Parathyroid adenoma (tissue), 2 donors: ENCODE data around the gene DVL2.
A peak's percentile ranks its signal among the peaks of the same experiment; 100 is the strongest.

Experiments
- H2AFZ ChIP-seq: fragments of 300-600 bp; sonication (generic); one replicate; pipeline ENCODE4 v1.7.0; 2017; ENCODE audit warnings: antibody characterized with exemption, mild to moderate bottlenecking
- H3K27ac ChIP-seq: fragments of 300-600 bp; sonication (generic); one replicate; pipeline ENCODE4 v1.7.0; 2017
- H3K27me3 ChIP-seq: fragments of 300-600 bp; sonication (generic); one replicate; pipeline ENCODE4 v1.7.0; 2017; ENCODE audit warnings: low read length; ENCODE audit not compliant: control insufficient read depth, insufficient read depth
- H3K36me3 ChIP-seq: fragments of 300-600 bp; sonication (generic); one replicate; pipeline ENCODE4 v1.7.0; 2017; ENCODE audit warnings: low read length; ENCODE audit not compliant: control insufficient read depth, insufficient read depth
- H3K4me1 ChIP-seq: fragments of 300-600 bp; sonication (generic); one replicate; pipeline ENCODE4 v1.7.0; 2017; ENCODE audit warnings: control low read depth
- H3K4me2 ChIP-seq: fragments of 300-600 bp; sonication (generic); one replicate; pipeline ENCODE4 v1.7.0; 2017; ENCODE audit warnings: low read length
- H3K4me3 ChIP-seq: fragments of 300-600 bp; sonication (generic); one replicate; pipeline ENCODE4 v1.7.0; 2017; ENCODE audit warnings: low read depth, low read length
- H3K79me2 ChIP-seq: fragments of 300-600 bp; sonication (generic); one replicate; pipeline ENCODE4 v1.7.0; 2017; ENCODE audit warnings: control low read depth
- H3K9ac ChIP-seq: fragments of 300-600 bp; sonication (generic); one replicate; pipeline ENCODE4 v1.7.0; 2017; ENCODE audit warnings: mild to moderate bottlenecking
- H3K9me3 ChIP-seq: fragments of 300-600 bp; sonication (generic); one replicate; pipeline ENCODE4 v1.7.0; 2017; ENCODE audit warnings: low read length; ENCODE audit not compliant: control insufficient read depth
- CTCF ChIP-seq: fragments of 300-600 bp; sonication (generic); IDR thresholded peaks from one replicate; pipeline ENCODE4 v1.7.0; 2017; ENCODE audit warnings: antibody characterized with exemption, mild to moderate bottlenecking
- donor health status: primary hyperparathyroidism.

DVL2 gene

DNA sequence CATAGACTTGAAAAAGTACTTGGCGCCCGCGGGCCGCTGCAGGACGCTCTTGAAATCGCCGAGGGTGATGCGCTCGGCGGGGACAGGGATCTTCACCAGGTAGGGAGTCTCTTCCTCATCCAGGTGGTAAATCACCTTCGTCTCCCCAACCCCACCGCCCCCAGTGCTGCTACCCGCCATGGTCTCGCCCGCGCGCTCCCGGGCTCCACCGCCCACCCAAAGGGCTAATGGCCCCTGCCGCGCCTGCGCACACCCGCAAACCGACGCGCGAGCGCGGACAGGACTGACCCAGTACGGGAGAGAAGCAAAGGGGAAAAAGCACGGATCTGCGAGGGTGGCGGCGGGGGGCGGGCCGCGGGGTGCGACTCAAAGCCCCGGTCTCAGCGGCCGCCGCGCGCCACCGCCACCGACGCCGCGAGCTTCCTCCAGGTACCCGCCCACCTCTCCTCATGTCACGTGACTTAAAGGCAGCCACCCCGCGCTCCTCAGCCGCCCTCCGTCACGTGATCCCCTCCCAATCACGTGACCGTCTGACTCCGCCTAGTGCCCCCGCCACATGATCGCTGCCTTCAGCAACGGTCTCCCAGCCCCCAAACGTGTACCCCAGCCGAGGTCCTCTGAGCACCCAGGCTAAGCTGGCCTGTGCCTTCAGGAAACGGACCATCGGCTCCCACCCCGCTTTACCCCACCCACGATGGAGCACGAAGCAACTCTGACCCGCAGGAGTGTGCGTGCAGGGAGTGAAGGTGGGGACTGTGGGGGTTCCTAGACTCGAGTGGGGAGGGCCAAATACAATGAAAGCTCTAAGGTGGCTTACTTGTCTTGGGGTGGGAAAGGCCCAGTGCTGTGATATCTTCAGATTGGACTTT lies at the start of gene DVL2:
Gene DVL2 (minus strand): TSS at position 435 of the 869 bp plus-strand sequence. CDS start 255 bp downstream, at position 180.
- H3K4me2 ChIP-seq, result peak within 1 kb of the TSS; percentile 72
- peak within 1 kb of the TSS; percentile 38 for H3K9ac ChIP-seq
- H3K4me1 ChIP-seq, result peaks cover 14% of the 10 kb centered on the region
- H3K27ac ChIP-seq, result peak within 1 kb of the TSS; percentile 82
- H3K9me3 ChIP-seq, result no peaks in the 10 kb centered on the region
- H2AFZ ChIP-seq, result peak within 1 kb of the TSS; percentile 84
- H3K36me3 ChIP-seq, result no peaks in the 10 kb centered on the region
- no peaks in the 10 kb centered on the region for H3K27me3 ChIP-seq
- H3K79me2 ChIP-seq, result peaks cover 39% of the 10 kb centered on the region
- H3K4me3 ChIP-seq, result peak within 1 kb of the TSS; percentile 83
- TF ChIP-seq CTCF, result no peak

DNA sequence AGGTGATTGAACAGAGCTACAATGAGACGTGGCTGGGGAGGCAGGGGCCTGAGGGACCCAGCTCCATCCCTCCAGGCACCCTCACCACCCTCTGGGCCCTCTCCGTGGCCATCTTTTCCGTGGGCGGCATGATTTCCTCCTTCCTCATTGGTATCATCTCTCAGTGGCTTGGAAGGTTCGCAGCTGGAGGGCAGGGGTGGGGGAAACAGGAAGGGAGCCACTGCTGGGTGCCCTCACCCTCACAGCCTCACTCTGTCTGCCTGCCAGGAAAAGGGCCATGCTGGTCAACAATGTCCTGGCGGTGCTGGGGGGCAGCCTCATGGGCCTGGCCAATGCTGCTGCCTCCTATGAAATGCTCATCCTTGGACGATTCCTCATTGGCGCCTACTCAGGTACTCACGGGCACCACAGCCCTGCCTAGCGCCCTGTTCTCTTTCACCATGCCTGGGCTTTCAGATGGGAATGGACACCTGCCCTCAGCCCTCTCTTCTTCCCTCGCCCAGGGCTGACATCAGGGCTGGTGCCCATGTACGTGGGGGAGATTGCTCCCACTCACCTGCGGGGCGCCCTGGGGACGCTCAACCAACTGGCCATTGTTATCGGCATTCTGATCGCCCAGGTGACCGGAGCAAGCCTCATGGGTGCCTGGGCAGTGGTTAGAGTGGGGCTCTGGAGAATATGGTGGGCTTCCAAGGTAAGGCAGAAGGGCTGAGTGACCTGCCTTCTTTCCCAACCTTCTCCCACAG lies 49.3 kb upstream of the DVL2 start:
- Histone ChIP-seq H3K4me2 (no peak overlapping the region), H3K4me1 (peaks cover 12% of the 10 kb centered on the region), H3K27me3 (no peaks in the 10 kb centered on the region), H3K9ac (no peak overlapping the region), H3K79me2 (no peaks in the 10 kb centered on the region), H2AFZ (no peak overlapping the region), H3K9me3 (no peaks in the 10 kb centered on the region), H3K27ac (no peak overlapping the region), H3K4me3 (no peak overlapping the region), H3K36me3 (no peaks in the 10 kb centered on the region)
- TF ChIP-seq CTCF, result no peak

DNA sequence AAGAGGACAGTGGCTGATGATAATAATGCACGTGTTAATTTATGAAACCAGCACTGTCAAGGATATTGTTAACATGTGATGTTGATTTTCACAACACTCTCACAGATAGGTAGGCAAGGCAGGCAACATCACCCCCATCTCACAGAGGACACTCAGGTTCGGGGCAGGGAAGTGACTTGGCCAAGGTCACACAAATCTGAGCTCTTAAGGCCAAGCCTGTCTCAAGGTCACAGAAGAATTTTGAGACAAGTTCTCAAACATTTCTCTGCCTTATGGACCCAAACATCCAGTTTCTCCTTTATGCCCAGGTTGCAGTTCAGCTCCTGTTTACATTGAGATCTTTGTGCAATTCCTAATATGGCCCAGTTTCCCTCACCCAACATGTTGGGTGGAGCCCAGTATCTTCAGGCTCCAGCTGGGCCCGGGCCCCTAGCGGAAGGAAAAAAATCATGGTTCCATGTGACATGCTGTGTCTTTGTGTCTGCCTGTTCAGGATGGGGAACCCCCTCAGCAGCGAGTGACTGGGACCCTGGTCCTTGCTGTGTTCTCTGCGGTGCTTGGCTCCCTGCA lies 48.5 kb upstream of the DVL2 start:
- peak overlapping the region; percentile 1 for H3K27ac ChIP-seq
- H3K79me2 ChIP-seq, result no peaks in the 10 kb centered on the region
- H3K4me2 ChIP-seq, result no peak overlapping the region
- peak overlapping the region; percentile 35 for H3K4me3 ChIP-seq
- H3K4me1 ChIP-seq, result peaks cover 12% of the 10 kb centered on the region
- no peaks in the 10 kb centered on the region for H3K36me3 ChIP-seq
- H3K9me3 ChIP-seq, result no peaks in the 10 kb centered on the region
- no peaks in the 10 kb centered on the region for H3K27me3 ChIP-seq
- no peak overlapping the region for H3K9ac ChIP-seq
- H2AFZ ChIP-seq, result no peak overlapping the region
- TF ChIP-seq CTCF, result no peak

DNA sequence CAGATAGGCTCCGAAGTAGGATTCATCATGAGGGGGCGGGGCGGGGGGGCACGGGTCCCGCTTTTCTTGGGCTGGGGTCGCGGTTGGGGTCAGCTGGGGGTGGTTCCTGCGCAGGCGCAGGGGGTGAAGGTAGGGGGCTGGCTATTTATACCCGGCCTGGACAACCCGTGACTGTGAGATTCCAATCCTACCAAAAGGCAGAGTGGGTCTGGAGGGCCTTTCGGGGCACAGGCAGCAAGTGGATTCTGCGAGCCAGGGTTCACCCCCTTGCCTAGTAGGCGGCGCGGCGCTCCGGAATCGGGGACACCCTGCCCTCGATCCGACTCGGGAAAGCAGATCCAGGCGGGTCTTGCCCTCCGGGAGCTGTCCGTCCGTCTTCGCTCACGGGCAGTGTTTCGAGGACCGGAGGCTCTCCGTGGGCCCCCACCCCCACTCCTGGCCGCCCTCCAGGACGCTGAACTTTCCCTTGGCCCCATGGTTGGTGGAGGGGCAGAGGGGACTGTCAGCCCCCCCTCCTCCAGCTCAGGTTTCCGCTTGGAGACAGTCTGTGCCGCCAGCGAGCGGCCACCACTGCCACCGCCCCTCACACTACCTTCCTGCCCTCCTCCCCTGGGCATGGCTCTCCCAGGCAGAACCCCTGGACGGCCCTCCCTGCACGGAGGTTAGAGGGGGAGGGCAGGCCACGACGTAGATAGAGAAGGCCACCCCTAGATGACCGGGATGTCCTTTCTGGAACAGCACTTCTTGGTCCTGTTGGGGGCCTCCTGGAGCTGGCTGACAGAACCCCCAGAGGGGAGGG lies 47.8 kb upstream of the DVL2 start:
- Histone ChIP-seq H3K4me3 (peak overlapping the region; percentile 61), H3K4me2 (peak overlapping the region; percentile 74), H3K27ac (peak overlapping the region; percentile 93), H3K36me3 (no peaks in the 10 kb centered on the region), H3K79me2 (no peaks in the 10 kb centered on the region), H2AFZ (peak overlapping the region; percentile 76), H3K4me1 (peaks cover 12% of the 10 kb centered on the region), H3K27me3 (no peaks in the 10 kb centered on the region), H3K9me3 (no peaks in the 10 kb centered on the region), H3K9ac (no peak overlapping the region)
- TF ChIP-seq CTCF, result no peak
